NCI-H2227 treated with DMSO at 0.1 percent for 48 hours (cell line): Measurements from ENCODE around the gene MACROD2.

ENCODE experiments used
- DNase-seq: peaks from one replicate; lab custom pipeline; 2025; lab: John Stamatoyannopoulos, UW

MACROD2 gene

DNA sequence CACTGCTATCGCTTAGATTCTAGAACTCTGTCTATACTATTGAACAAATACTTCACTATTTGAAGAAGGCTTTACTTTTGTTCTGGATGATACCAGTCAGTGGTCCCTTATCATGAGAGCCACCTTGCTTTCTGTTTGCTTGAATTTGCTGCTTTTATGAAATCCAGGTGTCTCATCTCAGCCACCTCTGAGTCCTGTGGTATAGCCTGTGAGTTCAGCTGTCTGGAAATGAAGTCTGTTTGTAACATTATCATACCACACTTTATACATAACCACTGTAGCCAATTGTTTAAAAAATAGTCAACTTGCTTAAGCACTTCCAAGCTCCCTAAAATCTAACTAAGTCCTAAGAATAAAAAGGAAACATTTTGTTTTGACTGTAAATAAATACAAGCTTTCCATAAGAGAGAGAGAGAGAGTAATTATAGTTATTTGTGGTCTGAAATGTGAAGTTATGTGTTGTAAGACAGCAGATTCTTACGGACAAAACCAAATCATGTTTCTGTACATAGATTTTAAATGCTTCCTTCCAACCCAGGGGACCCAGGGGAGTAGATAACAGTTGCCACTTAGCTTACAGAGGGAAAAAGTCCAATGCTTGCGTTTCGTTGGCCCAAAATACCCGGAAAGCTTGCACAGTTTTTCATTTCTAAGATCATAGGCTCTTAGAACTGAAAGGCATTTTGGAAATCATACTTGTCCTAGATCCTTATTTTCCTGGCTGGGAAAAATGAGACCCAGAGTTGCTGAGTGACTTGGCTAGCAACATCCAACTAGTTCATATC lies 1449.9 kb downstream of the MACROD2 start:
- no peak for DNase-seq

DNA sequence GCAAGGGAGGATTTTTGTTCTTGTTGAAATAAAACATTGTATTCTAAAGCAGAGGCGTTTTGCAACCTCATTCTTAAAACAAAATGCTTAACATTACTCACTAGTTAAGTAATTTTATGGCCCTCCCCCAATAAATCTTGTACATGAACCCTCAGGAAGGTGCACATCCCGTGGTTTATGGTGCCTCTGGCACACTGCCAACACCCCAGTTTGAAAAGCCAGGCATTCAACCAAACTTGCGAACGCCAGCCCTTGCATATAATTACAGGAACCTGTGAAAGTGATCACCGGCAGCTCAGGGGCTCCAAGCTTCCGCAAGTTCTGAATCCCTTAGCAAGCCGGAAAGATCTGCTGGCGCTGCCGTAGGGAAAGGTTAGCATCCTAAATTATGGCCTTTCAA lies 1451.1 kb downstream of the MACROD2 start:
- DNase-seq = no peak

DNA sequence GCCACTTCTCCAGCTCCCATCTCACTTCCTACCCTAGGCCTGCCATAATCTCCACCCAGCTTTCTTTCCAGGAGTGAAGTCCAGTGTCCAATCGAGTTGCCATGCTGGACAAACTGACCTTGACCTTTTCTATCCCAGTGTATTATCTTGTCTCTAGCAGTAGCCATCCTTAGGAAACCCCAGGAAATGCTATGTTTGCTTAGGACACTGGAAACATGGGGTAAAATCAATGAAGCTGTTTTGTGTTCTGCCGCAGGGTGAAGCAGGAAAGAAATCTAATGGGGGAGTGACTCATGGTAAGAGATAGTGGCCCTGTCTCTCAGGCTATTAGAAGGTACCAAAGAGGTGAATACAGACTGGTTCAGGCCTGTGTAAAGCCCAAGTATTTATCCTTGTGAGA lies 1452.2 kb downstream of the MACROD2 start:
- no peak for DNase-seq

DNA sequence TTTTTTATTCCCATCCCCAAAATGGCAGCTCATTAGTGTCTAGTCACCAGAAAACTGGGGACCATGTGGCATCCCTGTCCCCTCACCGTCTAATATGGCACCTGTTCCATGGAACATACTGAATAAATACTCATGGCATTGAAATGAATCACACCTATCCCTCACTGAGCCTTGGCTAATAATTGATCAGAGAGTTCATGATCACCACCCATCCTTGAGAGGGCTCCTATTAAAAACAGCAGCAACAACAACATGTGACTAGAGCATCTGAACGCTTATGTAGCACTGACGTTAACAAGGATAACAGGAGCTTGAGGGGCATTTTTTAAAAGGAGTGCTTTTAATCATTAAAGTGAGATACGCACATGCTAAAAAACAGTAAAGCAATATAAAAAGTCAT lies 1453.7 kb downstream of the MACROD2 start:
- DNase-seq = no peak

DNA sequence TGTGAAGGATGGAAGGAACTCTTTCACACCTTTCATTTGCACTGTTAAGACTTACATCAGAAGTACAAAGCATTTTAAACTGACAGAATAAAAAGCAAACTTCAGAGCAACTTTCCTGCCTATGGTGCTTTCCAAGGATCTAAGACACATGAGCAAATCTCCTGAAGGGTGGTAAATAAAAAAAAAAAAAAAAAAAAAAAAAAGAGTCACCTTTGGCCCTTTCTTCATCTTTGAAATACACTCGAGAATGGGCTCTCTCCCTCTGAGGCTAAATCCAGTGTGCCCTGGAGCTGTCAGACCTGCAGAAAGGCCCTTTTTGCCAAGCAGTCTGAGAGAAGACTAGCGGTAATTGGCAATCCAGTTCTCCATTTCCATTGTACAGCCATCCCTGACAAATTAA lies 1455.9 kb downstream of the MACROD2 start:
- no peak for DNase-seq

DNA sequence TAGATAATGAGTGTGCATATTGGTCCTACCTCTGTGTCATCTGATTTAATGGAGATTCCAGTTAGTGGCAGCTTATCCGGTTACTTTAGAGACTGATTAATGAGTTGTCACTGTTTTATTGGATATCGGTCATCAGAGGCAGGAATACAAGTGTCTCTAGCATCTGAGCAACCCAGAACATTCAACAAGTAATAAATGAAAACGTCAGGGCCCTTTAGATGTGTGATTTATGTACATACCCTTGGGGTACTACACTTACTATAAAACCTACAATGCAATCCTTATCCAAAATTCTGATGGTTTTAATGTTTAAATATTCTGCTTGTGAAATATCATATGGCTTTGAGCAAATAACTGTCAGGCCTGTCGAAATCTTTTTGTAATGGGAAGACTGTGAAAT lies 1460.0 kb downstream of the MACROD2 start:
- DNase-seq = no peak

DNA sequence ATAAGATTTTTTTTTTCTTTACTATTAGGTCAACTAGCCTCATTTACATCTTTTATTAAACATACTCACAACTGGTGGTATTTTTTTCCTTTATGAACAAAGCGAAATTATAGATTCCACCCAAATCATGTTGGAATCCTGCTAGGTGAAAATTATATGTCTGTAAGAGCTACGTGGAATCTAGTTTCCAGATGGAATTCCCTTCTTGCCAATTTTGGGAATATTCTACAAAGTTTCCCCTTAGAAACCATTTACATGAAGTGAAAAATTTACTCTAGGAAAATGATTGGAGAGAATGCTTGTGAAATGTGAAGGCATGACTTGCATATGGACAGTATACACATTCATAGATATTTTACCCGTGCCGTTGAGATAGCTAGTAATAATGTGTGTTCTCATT lies 1466.6 kb downstream of the MACROD2 start:
- DNase-seq = no peak

DNA sequence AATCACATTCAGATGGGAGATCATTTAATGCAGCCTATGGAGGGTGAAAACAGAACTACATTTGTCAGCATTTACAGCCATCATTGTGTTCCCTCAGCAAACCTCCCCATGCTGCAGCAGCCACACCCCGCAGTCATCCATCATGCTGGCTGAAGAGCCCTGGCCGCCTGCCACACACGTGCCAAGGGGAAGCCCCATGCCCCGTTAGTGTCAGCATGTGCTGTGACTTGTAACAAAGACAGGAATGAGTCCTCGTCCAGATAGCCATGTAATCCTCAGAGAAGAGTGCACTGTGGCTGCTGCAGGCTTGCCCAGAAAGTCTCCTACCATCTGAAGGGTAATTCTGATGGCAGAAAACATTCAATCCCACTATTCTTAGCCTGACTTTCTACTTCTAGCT lies 1480.2 kb downstream of the MACROD2 start:
- no peak for DNase-seq

DNA sequence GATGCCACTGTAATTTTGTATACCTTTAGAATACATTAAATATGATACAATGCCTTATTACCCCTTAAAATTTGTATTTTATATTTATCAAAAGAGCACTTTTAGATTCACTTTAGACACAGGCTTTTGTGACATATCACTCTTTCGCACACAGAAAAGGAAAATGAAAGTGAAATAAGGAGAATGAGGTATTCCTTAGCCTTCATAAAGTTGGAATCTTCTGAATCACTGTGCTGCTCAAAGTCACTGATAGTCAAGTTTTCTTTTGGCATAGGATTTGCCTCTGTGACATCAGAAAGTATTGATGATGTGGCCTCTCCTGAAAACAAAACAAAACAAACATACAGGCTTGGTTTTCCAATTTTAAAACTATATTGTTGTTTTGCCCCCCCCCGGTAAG lies 1480.9 kb downstream of the MACROD2 start:
- DNase-seq = no peak

DNA sequence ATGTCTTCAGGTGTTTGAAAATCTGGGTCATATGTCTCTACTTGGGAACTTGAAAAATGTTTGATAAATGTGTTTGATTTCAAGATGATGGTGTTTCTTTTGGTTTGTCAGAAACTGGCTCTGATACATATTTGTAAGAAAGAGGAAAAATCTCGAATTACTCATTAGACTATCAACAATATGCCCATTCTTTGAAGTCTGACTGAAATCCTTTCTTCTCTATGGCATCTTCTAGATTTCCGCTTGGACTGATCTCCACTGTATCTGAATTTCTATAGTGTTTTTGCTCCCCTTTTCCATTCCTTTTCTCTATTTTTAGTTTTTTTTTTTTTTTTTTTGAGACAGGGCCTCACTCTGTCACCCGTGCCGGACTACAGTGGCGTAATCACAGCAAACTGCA lies 1481.5 kb downstream of the MACROD2 start:
- no peak for DNase-seq

DNA sequence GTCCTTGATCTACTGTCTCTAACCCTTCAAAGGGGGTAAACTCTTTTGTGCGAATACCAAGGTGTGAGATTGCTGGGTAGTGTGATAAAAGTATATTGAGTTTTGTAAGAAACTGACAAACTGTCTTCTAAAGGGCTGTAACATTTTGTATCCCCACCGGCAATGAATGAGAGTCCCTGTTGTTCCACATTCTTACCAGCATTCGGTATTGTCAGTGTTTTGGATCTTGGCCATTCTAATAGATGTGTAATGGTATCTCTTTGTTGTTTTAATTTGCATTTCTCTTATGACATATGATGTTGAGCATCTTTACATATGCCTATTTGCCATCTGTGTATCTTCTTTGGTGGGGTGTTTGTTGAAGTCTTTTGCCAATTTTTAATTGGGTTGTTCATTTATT lies 1487.2 kb downstream of the MACROD2 start:
- DNase-seq = no peak

DNA sequence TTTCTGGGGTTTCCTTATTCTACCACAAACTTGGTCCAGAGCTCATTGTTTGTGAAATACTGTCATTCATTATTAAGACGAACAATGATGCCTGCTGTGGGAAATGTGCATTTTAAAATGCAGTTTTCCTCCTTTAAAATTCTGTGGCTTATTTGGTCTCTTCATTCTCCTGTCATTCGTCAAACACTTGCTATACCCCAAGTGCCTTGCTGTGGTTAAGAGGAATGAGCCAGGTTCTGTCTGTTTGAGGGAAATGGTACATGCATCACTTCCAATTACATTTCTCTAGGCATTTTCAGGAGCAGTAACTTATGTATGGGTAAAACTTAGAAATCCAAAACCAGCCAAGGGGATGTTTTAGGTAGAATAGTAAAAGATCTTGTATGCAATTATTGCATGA lies 1490.2 kb downstream of the MACROD2 start:
- no peak for DNase-seq

DNA sequence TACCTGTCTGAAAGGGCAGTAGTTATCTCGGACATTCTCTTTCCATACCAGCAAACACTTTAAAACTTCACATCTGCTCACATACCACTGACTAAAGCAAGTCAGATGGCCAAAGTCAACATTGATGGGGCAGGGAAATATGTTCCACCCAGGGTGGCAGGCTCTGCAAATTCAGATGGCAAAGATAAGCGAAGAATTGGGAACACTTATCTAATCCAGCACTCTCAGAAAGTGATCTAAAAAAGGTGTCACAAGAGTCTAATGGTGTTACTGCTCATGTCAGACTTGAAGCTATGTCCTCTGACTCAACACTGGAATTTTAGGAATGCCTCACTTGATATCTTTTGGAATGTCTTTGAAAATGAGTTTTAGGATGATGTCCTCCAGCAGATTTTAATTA lies 1491.7 kb downstream of the MACROD2 start:
- DNase-seq = no peak

DNA sequence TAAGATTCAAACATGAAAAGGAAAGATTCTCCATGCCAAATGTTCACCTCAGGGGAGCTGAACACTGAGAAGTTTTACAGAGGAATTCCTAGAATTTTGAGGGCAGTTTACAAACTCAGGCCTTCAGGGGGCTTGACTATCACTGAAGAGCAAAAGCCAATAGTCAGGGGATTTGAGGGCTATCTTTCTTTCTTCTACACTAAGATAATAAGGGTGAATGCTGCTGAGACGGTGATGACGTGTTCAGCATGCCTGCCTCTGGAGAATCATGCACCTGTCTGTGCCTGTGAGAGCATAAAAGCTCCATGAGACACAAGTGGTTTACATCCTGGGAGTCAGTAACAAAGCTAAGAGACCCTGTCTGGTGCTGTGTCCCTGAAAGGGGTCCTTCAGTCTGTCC lies 1492.4 kb downstream of the MACROD2 start:
- DNase-seq = no peak

DNA sequence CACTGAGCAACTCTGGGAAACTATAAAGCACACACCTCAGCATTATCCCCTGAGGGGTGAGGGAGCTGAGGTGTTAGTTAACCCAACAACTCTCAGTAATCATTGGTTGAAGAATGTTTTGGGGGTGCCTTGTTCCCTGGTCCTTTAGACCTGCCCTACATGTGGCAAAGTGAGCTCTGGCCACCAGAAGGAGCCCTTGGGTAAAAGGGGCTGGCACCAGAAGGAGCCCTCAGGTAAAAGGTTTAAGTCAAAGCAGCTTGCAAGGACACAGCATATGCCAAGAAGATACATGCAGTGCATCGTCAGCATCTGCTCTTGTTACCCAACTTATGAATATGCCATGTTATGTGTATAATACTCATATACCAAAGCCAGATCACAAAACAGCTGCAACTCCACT lies 1496.3 kb downstream of the MACROD2 start:
- DNase-seq = no peak

DNA sequence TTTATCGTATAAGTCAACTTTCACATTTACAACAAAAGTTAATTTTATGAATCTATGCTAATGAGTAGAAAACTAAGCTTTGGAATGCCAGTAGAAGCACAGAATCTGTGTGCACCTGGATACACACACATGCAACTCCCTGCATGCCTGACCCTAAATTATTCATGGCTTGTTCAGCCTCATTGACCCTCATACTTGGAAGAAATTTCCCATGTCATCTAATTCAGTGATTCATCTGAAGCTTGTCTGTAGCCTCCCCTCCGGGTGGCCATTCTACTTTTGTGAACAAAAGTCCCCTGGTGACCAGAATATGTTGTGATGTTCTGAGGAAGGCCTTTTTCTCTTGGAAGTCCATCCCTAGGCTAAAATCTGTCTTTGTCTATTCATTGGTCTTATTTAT lies 1499.5 kb downstream of the MACROD2 start:
- DNase-seq = no peak

DNA sequence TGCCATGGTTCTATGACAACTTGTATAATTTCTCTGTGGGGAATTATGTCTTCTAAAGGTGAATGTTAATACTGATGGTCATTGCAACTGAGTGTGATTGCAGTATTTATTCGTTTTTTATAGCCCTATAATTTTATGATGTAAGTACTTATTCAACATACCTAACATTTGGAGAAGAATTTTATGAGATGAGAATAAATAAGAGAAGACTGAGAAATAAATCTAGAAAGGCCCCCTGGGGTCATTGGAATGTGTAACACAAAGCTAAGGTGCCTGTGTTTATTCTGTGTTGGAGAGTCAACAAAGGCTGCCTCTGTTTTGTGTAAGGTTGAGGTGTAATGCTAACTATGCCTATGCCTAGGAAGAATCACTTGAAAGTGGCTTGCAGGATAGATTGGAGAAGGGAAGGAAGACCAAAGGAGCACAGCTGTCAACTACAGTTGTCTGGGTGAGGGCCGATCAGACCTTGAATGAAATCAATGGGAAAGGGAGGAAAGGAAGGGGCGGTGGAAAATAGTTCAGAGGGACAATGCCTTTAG lies 1501.3 kb downstream of the MACROD2 start:
- DNase-seq = peak; percentile 43

DNA sequence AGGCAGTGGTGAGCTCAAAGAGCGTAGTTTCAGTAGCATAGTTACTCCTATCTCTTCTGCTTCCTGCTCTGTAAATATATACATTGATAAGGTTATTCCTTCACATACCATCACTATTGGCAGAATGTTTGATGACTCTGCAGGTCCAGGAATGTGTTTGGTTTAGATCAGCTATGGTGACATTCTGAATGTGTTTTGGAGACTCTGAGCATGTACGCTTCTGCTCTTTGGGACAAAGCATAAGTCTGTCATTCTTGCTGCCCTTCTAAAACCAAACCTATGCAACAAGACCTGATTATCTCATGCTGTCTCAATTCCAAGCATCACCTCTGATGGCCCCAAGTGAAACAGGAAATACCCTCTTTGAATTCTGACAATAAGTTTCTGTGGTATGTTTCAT lies 1503.6 kb downstream of the MACROD2 start:
- no peak for DNase-seq

DNA sequence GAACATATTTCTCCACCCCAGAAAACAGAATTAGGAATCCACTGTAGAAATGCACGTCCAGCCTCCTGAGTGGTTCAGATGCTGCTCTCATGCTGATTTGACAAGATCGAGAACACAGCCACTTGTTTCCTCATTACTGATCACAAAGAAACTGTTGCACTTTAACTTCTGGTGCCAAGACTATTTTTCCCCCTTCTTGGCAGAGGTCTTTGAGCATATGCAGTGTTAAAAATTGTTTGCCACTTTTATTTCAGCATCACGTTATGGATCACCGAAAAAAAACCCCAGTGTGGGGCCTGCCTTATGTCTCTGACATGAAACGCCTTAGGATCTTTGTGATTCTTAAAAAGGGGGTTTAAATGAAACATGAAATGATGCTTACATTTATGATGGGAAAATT lies 1511.0 kb downstream of the MACROD2 start:
- no peak for DNase-seq

DNA sequence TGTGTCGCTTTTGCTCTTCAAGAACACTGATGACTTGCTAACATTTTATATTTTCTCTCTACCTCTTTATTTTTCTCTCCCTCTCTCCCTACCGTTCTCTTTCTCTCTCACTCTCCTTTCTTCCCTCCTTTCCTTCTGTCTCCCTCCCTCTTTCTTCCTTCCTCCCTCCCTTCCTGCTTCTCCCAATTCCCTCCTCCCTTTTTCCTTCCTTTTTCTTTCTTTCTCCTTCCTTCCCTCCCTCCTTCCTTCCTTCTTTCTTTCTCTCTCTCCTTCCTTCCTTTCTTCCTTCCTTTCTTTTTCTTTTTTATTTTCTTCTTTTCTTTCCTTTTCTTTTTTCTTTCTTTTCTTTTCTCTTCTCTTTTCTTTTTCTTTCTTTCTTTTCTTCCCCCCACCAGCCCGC lies 1511.8 kb downstream of the MACROD2 start:
- DNase-seq = no peak

DNA sequence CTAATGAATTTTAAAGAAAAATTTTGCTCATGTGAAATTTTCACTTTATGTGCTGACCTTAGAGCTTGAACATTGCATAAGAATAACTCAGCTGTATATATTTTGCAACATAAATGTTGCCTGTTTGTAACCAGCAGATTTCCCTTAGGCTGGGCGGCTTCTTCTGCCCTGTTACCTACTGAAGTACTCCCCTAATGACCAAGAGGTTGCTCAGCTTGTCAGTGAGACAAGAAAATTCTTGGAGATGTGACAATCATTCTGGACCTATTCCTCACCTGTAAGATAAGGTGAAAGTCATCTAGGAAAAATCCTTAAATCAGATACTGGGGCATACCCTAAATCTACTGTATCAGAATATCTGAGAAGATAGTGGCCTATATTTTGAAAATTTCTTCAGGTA lies 1516.2 kb downstream of the MACROD2 start:
- no peak for DNase-seq

DNA sequence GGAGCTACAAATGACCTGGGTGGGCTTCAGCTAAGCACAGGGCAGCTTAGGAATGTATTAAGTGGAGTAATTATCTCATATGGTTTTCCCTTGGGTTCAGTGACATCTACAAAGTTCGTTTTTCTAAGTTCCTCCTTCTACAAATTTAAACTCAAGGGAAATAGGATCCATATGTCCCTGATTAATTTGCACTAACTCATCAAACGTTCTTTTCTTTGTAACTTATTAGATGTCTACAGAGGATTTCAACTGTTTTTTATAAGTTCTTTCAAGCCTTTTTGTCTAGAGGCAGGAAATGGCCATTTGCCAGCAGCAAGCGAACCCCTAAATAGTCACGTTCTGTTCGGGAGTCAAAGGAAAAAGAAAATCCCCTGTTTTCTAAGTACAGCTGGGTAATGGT lies 1517.6 kb downstream of the MACROD2 start:
- DNase-seq = no peak

DNA sequence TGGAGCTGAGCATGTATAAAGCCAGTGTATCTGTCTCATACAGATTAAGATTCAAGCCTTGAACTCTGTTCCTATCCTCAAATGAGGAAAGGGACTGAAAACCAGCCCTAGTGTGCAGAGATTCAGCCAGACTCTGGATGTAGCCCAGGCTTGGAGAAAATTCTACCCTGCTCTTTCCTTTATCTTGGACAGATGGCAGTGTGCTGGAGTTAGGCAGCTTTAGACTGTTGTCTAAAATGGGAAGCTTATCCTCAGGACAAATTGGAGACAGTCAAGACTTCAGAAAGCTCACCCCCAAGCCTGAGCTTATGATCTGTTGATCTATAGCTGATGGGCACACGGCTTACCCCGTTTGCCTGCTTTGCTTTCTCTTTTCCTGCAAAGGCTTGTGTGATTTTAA lies 1520.4 kb downstream of the MACROD2 start:
- no peak for DNase-seq

DNA sequence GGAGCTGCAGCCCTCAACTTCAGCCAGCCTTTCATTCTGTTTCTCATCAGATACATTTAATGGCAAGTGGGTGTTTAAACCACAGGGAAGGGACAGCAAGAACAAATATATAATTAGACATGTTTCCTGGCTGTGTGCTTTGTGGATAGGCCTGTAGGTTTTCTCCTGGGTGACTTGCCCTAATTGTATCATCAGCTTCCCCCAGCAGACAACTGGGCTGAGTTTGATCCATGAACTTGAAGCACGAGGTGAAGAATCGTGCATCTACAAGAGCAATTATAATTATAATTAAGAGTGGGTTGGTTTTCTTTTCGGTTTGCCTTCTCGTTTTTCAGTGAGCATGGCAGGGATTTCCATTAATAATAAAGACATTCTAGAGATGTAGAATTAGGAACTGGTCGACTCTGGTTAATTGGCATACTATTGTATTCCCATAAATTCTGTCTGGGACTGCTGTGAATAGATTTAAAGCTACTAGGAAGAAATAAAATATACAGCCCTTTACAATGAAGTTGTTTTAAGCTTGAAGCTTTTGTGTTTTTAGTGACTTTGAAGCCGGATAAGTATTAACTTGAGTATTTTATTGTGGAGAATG lies 1525.7 kb downstream of the MACROD2 start:
- no peak for DNase-seq
